ENCODE results near the gene AP1B1.
"Not testable (repeated sequence)": the region's sequence is repeated elsewhere in the genome, so short reads cannot be mapped to it uniquely, and the experiment has no call there.

AP1B1 gene

DNA sequence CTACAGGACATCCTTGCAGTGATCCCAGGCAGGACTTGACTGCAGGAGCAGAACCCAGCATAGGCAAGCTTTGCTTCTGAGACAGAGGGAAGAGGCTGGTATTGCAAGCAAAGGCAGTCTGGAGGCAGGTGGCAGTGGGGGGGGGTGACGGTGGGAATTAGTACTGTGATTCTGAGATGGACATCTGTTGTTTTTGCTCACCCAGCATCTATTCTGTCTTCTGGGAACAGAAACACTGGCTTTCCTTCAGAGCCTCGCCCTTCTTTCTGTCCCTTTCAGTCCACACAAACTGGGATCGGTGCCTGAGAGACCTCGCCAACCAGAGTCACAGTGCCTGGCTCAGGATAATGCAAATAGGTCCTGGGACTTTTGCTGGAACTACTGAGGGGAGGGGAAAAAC lies 41.7 kb downstream of the AP1B1 start:
- H3K4me3 Mint-ChIP-seq = no peak overlapping the region
- no peaks in the 10 kb centered on the region for H3K27me3 Mint-ChIP-seq
- no peaks in the 10 kb centered on the region for H3K9me3 Mint-ChIP-seq
- H3K36me3 Mint-ChIP-seq (ENCODE audit: low read depth) = peaks cover 69% of the 10 kb centered on the region
- no peak overlapping the region for H3K27ac Mint-ChIP-seq
- no peaks in the 10 kb centered on the region for H3K4me1 Mint-ChIP-seq (ENCODE audit: low read depth)

DNA sequence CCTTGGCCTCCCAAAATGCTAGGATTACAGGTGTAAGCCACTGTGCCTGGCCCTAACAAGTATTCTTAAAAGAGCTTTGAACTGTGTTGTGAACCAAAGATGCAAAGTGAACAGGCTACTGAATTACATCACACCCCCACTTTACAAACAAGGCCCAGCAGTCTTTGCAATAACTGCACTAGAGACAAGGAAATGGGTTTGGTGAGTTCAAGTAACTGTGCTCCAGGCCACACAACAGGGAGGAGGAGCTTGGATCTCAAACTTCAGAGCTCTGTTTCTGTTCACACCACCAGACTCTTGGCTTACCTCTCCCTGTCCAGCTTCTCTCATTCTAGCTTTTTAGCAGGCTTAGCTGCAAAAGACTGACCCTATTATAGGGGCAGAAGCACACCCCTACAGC lies 42.4 kb downstream of the AP1B1 start:
- Mint-ChIP-seq H3K27me3 (no peaks in the 10 kb centered on the region), H3K9me3 (no peaks in the 10 kb centered on the region), H3K4me1 (ENCODE audit: low read depth) (no peaks in the 10 kb centered on the region), H3K4me3 (no peak overlapping the region), H3K27ac (no peak overlapping the region), H3K36me3 (ENCODE audit: low read depth) (peaks cover 66% of the 10 kb centered on the region)

- not testable (repeated sequence) for H3K27ac Mint-ChIP-seq; H3K4me1 Mint-ChIP-seq (ENCODE audit: low read depth); H3K4me3 Mint-ChIP-seq; H3K27me3 Mint-ChIP-seq; H3K9me3 Mint-ChIP-seq
- H3K36me3 Mint-ChIP-seq (ENCODE audit: low read depth) = peaks cover 58% of the 10 kb centered on the region
Observed at GRCh38 chr22:29344889-29345288, 43.5 kb downstream of the AP1B1 start.

- H3K27ac Mint-ChIP-seq = no peak overlapping the region
- H3K36me3 Mint-ChIP-seq (ENCODE audit: low read depth) = peaks cover 60% of the 10 kb centered on the region
- H3K9me3 Mint-ChIP-seq = no peaks in the 10 kb centered on the region
- no peaks in the 10 kb centered on the region for H3K27me3 Mint-ChIP-seq
- no peak overlapping the region for H3K4me3 Mint-ChIP-seq
- H3K4me1 Mint-ChIP-seq (ENCODE audit: low read depth) = no peaks in the 10 kb centered on the region
Observed at GRCh38 chr22:29344137-29344536, 44.2 kb downstream of the AP1B1 start.

DNA sequence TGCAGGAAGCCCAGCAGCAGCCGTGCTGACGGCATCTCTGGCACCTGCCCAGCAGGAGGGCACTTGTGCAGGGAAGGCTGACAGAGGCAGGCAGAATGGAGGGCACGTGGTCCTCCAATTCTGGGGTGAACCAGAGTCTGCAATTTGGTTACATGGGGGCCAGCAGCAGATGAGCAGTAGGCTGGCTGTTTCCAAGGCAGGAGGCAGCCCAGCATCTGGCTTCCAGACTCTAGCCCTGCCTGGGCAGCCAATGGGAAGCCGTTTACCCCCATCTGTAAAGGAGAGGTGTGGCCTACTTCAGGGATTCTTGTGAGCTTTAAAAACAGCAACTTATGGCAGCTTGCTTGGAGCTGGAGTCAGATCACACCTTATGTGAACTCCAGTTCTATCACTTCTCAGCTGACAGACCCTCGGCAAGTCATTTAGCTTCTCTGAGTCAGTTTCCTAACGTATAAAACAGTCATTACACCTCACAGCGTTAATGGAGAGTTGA lies 45.0 kb downstream of the AP1B1 start:
- no peak overlapping the region for H3K27ac Mint-ChIP-seq
- H3K4me3 Mint-ChIP-seq = no peak overlapping the region
- no peaks in the 10 kb centered on the region for H3K9me3 Mint-ChIP-seq
- no peaks in the 10 kb centered on the region for H3K4me1 Mint-ChIP-seq (ENCODE audit: low read depth)
- no peaks in the 10 kb centered on the region for H3K27me3 Mint-ChIP-seq
- H3K36me3 Mint-ChIP-seq (ENCODE audit: low read depth) = peaks cover 61% of the 10 kb centered on the region

- Mint-ChIP-seq H3K4me3 (no peak overlapping the region), H3K36me3 (ENCODE audit: low read depth) (peaks cover 61% of the 10 kb centered on the region), H3K27me3 (no peaks in the 10 kb centered on the region), H3K9me3 (no peaks in the 10 kb centered on the region), H3K4me1 (ENCODE audit: low read depth) (no peaks in the 10 kb centered on the region), H3K27ac (no peak overlapping the region)
Observed at GRCh38 chr22:29342577-29343312, 45.6 kb downstream of the AP1B1 start.

DNA sequence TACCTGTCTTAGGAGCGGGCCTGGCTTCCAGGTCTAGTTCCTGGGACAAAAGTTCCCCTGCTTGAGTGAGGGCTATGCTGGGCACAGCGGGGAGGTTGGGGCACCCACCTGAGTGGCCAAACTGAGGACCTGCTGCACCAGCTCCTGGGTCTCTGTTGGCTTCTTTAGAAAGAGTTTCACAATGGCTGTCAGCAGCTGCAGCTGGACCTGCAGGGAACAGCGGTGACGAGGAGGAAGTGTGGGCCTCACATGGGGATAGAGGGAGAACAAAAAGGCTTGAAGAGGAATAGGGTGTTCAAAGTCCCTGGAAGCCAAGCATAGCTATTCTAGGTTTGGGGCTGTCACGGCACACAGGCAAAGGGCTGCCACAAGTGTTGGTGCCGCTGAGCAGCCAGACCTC lies 46.2 kb downstream of the AP1B1 start:
- H3K4me1 Mint-ChIP-seq (ENCODE audit: low read depth) = no peaks in the 10 kb centered on the region
- no peaks in the 10 kb centered on the region for H3K9me3 Mint-ChIP-seq
- no peaks in the 10 kb centered on the region for H3K27me3 Mint-ChIP-seq
- no peak overlapping the region for H3K4me3 Mint-ChIP-seq
- H3K27ac Mint-ChIP-seq = no peak overlapping the region
- peaks cover 57% of the 10 kb centered on the region for H3K36me3 Mint-ChIP-seq (ENCODE audit: low read depth)

- H3K4me1 Mint-ChIP-seq (ENCODE audit: low read depth) = no peaks in the 10 kb centered on the region
- H3K27me3 Mint-ChIP-seq = no peaks in the 10 kb centered on the region
- H3K4me3 Mint-ChIP-seq = no peak overlapping the region
- H3K36me3 Mint-ChIP-seq (ENCODE audit: low read depth) = peaks cover 56% of the 10 kb centered on the region
- H3K9me3 Mint-ChIP-seq = no peaks in the 10 kb centered on the region
- no peak overlapping the region for H3K27ac Mint-ChIP-seq
Observed at GRCh38 chr22:29341849-29342127, 46.6 kb downstream of the AP1B1 start.

DNA sequence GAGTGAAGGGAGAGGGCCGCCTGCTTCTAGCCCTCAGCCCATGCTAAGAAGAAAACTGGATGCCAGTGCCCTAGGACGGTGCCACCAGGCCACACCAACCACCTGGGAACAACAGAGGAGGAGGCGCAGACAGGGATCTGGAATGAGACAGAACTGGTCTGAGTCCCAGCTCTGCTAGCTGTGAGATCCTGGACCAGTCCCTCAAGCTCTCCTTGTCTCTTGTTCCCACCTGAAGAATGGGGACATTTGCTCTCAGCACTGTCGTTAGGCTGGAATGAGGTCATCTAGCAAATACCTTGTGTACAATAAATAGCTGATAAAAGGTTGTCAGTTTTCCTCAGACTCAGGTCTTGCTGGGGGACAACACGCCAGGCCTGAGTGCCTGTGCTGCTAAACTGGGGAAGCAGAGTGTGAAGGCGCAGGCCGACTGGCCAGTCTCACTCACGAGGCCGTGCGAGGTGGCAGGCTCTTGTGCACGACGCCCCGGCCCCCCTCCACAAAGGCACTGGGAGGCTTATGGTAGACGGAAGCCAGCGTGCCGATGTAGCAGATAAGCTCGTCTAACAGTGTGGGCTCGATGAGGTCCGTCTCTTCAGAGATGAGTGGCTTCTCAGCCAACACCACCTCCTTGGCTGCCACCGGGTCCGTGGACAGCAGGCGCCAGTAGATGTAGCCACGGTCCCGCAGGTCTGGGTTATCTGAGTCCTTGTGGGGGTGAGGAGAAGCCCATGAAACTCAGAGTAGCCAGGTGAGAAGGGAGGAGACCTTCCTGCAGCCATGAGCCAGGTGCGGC lies 47.1 kb downstream of the AP1B1 start:
- Mint-ChIP-seq H3K4me1 (ENCODE audit: low read depth) (no peaks in the 10 kb centered on the region), H3K4me3 (no peak overlapping the region), H3K9me3 (no peaks in the 10 kb centered on the region), H3K36me3 (ENCODE audit: low read depth) (peaks cover 55% of the 10 kb centered on the region), H3K27ac (no peak overlapping the region), H3K27me3 (no peaks in the 10 kb centered on the region)

DNA sequence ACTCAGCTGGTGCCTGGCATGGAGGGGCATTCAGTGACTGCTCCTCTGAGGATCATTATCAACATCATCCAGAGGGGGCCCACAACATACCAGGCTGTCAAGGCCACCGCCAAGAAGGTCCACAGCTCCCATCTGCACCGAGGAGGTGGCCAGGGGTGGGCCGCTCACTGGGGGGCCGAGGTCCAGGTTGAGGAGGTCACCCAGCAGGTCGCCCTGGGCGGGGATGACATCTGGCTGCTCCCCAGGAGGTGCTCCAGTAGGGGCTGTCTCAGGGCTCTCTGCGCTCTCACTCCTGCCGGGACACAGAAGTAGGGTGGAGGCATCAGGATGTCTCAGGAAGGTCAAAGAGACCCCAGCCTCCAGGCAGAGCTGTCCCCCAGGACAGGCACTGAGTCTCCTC lies 47.8 kb downstream of the AP1B1 start:
- H3K9me3 Mint-ChIP-seq = no peaks in the 10 kb centered on the region
- H3K4me1 Mint-ChIP-seq (ENCODE audit: low read depth) = no peaks in the 10 kb centered on the region
- peaks cover 57% of the 10 kb centered on the region for H3K36me3 Mint-ChIP-seq (ENCODE audit: low read depth)
- H3K27me3 Mint-ChIP-seq = no peaks in the 10 kb centered on the region
- no peak overlapping the region for H3K27ac Mint-ChIP-seq
- no peak overlapping the region for H3K4me3 Mint-ChIP-seq

DNA sequence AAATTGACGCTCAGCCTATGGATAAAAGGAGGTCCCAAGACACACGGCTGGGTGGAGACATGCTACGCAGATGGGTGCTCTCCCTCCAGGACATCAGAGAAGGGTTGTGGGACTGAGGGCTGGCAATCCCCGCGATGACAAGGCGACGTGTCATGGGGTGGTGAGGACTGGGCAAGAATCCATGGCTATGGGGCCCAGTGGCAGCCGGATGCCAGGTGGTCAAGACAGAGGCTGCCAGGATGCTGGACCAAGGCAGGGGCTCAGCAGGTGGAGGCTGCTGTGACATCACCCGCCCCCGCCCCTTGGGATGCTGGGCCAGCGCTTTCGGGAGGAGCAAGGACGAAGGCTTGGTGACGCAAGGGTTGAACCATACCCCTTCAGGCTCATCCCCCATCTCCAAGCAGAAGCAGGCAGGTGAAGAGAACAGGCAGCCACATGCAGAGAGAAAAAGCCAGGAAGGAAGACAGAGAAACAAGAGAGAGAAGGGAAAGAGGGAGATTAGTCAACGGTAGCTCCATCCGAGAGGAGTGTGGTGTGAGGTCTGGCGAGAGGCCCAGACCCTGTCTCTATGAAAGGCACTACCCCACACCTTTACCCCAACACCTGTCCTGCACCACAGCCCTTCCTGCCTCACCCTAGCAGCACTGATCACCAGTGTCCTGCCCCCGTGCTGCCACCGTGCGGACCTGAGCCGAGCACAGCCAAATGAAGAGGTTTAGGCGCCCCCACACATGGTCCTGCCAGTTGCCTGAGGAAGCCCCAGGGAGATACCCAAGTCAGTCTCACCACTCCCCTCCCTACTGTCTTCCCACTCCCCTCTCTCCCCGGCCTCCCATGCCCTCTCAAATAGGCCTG lies 48.8 kb downstream of the AP1B1 start:
- Mint-ChIP-seq H3K4me3 (no peak overlapping the region), H3K9me3 (no peaks in the 10 kb centered on the region), H3K4me1 (ENCODE audit: low read depth) (no peaks in the 10 kb centered on the region), H3K36me3 (ENCODE audit: low read depth) (peaks cover 60% of the 10 kb centered on the region), H3K27me3 (no peaks in the 10 kb centered on the region), H3K27ac (no peak overlapping the region)

DNA sequence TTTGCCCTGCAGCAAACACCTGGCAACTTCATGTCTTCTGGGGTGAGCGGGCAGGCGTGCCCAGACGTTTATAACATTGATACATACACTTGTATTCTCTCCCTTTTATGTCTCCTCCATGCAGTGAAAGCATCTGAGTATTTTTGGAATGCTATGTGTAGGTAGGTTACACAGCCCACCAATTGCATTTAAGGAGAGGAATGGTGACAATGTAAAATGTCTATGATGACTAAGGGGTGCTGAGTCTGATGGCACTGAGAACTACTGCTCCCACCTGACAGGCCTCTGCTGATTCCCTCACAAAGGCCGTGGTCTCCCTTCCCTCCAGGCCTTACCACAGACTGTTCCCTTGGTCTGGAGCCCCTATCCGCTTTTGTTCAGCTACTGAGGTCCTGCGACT lies 50.0 kb downstream of the AP1B1 start:
- no peak overlapping the region for H3K4me3 Mint-ChIP-seq
- no peaks in the 10 kb centered on the region for H3K27me3 Mint-ChIP-seq
- H3K4me1 Mint-ChIP-seq (ENCODE audit: low read depth) = no peaks in the 10 kb centered on the region
- peaks cover 58% of the 10 kb centered on the region for H3K36me3 Mint-ChIP-seq (ENCODE audit: low read depth)
- H3K27ac Mint-ChIP-seq = no peak overlapping the region
- no peaks in the 10 kb centered on the region for H3K9me3 Mint-ChIP-seq

GRCh38 chr22:29337631-29338284 lies 50.6 kb downstream of the AP1B1 start:
- no peak overlapping the region for H3K27ac Mint-ChIP-seq
- no peak overlapping the region for H3K4me3 Mint-ChIP-seq
- H3K9me3 Mint-ChIP-seq = no peaks in the 10 kb centered on the region
- peaks cover 53% of the 10 kb centered on the region for H3K36me3 Mint-ChIP-seq (ENCODE audit: low read depth)
- no peaks in the 10 kb centered on the region for H3K4me1 Mint-ChIP-seq (ENCODE audit: low read depth)
- H3K27me3 Mint-ChIP-seq = no peaks in the 10 kb centered on the region

DNA sequence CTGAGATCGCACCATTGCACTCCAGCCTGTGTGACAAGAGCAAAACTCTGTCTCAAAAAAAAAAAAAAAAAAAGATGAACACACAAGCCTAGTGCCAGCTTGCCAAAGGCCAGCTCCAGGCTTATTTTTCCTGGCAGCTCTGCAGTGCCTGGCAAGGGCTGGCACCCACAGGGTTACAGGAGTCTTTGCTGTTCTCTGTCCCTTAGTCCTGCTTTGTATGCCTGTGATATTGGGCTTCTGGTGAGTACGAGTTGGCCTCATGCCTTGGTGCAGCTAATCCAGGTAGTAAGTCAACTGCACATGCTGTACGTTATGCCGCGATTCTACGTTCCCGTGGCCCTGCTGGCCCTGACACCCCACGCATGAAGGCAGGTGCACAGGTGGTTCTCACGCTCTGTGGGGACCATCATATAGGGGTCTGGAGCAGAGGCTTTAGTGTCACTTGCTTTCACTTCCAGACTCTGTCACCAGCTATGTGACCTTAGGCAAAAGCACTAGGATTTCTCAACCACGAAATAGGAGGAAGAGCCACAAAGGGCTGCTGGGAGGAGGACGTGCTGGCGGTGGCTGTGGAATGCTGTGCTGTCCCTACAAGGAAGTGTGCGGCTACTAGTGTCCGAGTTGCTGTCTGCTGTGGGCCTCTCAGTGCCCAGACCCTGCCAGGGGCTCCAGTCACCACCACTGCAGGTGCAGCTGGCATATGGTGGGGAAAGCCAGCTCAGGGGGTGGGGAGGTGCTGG lies 51.4 kb downstream of the AP1B1 start:
- H3K9me3 Mint-ChIP-seq = no peaks in the 10 kb centered on the region
- peak overlapping the region; percentile 36 for H3K27ac Mint-ChIP-seq
- H3K4me1 Mint-ChIP-seq (ENCODE audit: low read depth) = no peaks in the 10 kb centered on the region
- H3K27me3 Mint-ChIP-seq = no peaks in the 10 kb centered on the region
- H3K4me3 Mint-ChIP-seq = no peak overlapping the region
- H3K36me3 Mint-ChIP-seq (ENCODE audit: low read depth) = peaks cover 48% of the 10 kb centered on the region
